Cardiac fibroblast (primary cell): ENCODE measurements around the gene YBX3.

ENCODE experiments used
- DNase-seq, 2 donors: peaks; one replicate each; pipeline versions ENCODE4 v3.0.0 to v3.0.0-alpha.2; 2010; ENCODE audit warnings: low read depth in 2 of 2
- H3K4me3 ChIP-seq, 2 donors: replicated peaks in 1 of 2; 1 replicate in 1 of 2; 2 replicates in 1 of 2; pipeline ENCODE4 v1.5.1; 2011; ENCODE audit warnings: low read depth in 2 of 2, low read length in 2 of 2, mild to moderate bottlenecking in 2 of 2, moderate library complexity in 1 of 2
- TF ChIP-seq, protein P1 (sequence below): IDR thresholded peaks from one replicate; pipeline ENCODE4 v1.5.1; 2011; ENCODE audit warnings: low read depth, mild to moderate bottlenecking, low read length, inconsistent platforms

The YBX3 gene

DNA sequence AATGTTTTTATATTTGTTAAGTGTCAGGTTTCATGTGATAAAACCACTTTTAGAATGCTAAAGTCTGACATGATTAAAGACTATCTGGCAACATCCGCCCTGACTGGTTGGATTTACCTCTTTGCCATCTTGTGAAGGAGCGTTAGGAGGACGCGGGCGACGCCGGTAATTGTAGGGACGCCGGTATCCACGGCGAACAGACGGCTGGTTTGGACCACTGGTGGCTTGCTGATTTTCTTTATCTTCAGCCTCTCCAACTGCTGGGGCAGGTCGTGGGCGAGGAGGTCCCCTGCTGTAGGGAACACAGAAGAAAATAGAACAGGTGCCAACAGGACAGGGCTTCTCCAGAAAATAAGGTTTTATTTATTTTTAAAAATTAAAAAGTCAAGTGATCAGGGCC is 21.3 kb downstream of the YBX3 start:
- no peak overlapping the region for H3K4me3 ChIP-seq
- TF ChIP-seq, protein P1, sequence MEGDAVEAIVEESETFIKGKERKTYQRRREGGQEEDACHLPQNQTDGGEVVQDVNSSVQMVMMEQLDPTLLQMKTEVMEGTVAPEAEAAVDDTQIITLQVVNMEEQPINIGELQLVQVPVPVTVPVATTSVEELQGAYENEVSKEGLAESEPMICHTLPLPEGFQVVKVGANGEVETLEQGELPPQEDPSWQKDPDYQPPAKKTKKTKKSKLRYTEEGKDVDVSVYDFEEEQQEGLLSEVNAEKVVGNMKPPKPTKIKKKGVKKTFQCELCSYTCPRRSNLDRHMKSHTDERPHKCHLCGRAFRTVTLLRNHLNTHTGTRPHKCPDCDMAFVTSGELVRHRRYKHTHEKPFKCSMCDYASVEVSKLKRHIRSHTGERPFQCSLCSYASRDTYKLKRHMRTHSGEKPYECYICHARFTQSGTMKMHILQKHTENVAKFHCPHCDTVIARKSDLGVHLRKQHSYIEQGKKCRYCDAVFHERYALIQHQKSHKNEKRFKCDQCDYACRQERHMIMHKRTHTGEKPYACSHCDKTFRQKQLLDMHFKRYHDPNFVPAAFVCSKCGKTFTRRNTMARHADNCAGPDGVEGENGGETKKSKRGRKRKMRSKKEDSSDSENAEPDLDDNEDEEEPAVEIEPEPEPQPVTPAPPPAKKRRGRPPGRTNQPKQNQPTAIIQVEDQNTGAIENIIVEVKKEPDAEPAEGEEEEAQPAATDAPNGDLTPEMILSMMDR: no peak
- no peak for DNase-seq

DNA sequence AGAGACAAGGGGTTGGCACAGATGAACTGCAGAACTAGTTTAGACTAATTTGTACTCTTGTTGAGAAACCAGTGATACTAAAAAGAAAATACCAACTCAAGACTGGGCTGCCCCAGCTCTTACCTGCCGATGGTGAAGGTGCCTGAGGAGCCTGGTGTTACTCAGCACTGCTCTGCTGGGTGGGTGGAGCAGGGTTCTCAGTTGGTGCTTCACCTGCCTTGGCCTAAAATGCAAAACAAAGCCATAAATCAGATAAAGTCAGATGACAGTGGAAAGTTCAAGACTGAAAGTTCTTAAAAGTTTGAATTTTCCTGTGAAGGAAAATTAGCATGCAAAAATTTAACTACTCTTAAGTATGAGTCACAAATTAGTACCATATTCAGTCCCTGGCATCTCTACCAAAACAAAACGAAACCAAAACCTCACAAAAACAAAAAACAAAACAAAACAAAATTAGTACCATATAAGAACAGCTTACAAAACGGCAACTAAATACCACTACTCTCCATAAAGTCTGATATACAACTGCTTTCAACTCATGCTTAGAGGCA is 21.9 kb downstream of the YBX3 start:
- no peak for DNase-seq
- TF ChIP-seq, protein P1: no peak
- H3K4me3 ChIP-seq: no peak overlapping the region

DNA sequence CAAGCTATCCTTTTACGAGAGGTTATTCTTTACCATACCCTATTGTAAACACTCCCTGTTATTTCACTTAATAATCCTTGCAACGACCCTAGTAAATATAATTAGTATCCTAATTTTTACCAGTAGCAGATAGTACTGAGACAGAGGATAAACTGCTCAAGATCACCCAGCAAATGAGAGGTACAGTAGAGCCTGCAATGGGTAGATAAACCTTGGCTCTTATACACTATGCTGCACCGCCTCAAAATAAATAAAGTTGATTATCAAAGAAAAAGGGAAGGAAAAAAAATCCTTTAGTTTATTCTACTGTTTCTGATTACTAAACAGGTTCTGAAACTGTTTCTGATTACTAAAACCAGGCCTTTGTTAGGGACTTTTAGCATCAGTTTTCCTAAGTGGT is 22.5 kb downstream of the YBX3 start:
- TF ChIP-seq, protein P1: no peak
- no peak for DNase-seq
- no peak overlapping the region for H3K4me3 ChIP-seq

DNA sequence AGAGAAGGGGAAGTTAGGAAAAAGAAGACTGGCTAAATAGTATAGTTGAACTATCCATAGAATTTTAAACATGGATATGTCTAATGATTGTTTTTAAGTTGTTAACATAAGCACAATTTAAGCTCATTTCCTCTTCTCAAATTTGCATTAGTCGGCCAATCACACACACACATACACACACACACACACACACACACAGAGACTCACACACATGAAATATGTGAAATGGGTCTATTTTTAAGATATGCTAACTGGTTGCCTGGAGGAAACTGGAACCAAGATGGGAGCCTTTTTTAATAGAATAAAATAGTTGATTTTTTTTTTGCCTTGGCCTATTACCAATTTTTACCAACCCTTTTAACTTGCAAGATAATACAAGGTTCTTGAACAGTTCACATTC is 25.3 kb downstream of the YBX3 start:
- TF ChIP-seq, protein P1: no peak
- H3K4me3 ChIP-seq: no peak overlapping the region
- no peak for DNase-seq

DNA sequence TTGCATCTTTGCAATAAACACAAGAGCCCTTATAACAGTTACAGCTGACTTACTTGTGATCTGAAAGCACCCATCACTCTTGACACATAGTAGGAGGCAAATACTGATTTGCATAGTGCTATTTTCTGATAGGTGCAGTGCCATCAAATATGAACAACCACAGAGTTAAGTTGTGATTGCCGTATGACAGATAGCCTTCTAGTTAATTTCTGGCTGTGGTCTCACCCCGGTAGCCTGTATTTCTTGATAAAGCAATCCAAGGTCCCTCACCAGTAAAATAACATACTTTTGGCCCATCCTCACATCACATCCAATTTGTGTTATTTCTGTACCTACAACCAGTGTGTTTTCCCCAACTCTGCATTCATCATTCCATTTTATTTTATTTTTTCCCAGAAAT is 26.0 kb downstream of the YBX3 start:
- TF ChIP-seq, protein P1: no peak
- DNase-seq: no peak

DNA sequence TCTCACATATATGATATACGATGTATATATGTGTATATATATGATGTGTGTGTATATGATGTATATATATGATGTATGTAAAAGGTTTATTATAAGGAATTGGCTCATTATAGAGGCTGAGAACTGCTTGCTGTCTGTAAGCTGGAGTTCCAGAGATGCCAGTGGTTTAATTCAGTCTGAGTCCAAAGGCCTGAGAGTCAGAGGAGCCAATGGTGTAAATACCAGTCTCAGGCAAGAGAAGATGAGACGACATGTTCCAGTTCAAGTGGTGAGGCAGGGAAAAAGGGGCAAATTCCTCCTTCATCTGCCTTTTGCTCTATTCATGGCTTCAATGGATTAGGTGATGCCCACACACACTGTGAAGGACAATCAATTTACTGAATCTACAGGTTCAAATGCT is 32.2 kb downstream of the YBX3 start:
- no peak overlapping the region for H3K4me3 ChIP-seq
- no peak for DNase-seq
- TF ChIP-seq, protein P1: no peak

More for the DNA sequence above, 26.0 kb downstream of the YBX3 start:
- H3K4me3 ChIP-seq: no peak overlapping the region

DNA sequence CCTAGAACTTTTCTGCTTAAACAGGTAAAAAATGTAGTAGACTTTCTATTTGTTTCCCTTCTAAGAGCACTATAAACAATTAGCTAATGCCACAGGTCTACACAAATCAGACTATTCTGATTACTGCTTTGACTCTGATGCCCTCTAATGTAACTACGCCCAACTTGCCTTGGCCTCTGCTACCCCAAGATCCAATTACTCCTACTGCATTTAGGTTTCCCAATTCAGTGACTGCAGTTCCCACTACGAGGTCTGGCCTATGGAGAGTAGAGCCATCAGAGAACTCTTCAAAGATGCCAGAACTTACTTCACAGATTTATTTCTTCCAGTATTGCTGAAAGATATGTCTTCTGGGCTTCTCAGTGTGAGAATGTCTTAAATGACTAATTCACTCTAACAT is 34.0 kb downstream of the YBX3 start:
- no peak overlapping the region for H3K4me3 ChIP-seq
- no peak for DNase-seq
- TF ChIP-seq, protein P1: no peak
